ENCODE results near the gene CGNL1. TPM values are rescaled to one million over a fixed set of nuclear protein-coding genes. Genes with fewer than 3 reads are reported as not detected.

CGNL1 gene
- total RNA-seq, 2 donors from 2014 or later: not detected

DNA sequence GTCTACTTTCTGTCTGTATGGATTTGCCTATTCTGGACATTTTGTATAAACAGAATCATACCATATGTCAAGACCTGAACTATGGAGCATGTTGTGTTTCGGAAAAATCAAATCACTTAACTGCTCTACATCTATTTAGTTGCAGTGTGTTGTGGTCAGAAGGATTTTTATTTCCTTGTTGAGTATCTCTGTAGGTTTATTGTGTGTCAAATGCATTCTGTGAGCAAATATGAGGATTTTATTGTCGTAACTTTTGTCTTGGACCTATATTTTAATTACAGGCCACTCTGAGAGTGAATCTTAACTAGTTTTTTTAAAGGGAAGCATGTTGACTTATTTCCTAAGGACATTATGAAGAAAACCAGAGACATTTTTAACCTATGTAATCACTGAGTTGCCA lies 130.8 kb downstream of the CGNL1 start:
- peaks cover 3% of the 10 kb centered on the region for H3K4me1 Mint-ChIP-seq
- DNase-seq: no peak
- H3K27me3 Mint-ChIP-seq: peaks cover 29% of the 10 kb centered on the region
- no peak overlapping the region for H3K27ac Mint-ChIP-seq
- no peak overlapping the region for H3K4me3 Mint-ChIP-seq
- H3K36me3 Mint-ChIP-seq (ENCODE audit: low read depth): peaks cover 2% of the 10 kb centered on the region
- no peak for ATAC-seq
- H3K9me3 ChIP-seq (ENCODE audit: control insufficient read depth, low read length, poor library complexity, severe bottlenecking): no peaks in the 10 kb centered on the region

DNA sequence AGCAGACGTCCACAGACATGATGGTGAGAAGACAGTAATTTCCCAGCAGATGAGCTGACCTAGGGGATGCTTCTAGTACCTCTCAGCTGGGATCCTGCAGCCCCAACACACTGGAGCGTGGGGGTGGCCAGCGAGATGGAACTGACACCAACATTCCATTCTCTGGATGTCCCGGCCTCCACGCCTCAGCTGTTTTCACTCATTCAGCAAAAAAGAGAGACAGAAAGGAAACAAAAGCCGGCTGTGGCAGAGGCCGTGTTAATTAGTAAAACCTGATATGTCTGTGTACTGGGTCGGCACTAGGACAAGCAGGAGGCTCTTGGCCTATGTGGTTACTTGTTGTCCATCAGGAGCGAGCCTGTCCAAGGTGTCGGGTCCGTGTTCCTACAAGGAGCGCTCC lies 132.8 kb downstream of the CGNL1 start:
- Mint-ChIP-seq H3K27ac (no peak overlapping the region), H3K27me3 (peaks cover 21% of the 10 kb centered on the region), H3K4me3 (no peak overlapping the region), H3K36me3 (ENCODE audit: low read depth) (no peaks in the 10 kb centered on the region), H3K4me1 (no peaks in the 10 kb centered on the region)
- H3K9me3 ChIP-seq (ENCODE audit: control insufficient read depth, low read length, poor library complexity, severe bottlenecking): no peaks in the 10 kb centered on the region
- no peak for ATAC-seq
- no peak for DNase-seq

- DNase-seq (no peak), ATAC-seq (peak; percentile 27)
- H3K9me3 ChIP-seq (ENCODE audit: control insufficient read depth, low read length, poor library complexity, severe bottlenecking): no peaks in the 10 kb centered on the region
- Mint-ChIP-seq H3K36me3 (ENCODE audit: low read depth) (no peaks in the 10 kb centered on the region), H3K4me3 (no peak overlapping the region), H3K4me1 (no peaks in the 10 kb centered on the region), H3K27me3 (peaks cover 16% of the 10 kb centered on the region), H3K27ac (no peak overlapping the region)
Measured at GRCh38 chr15:57509965-57510364, 133.7 kb downstream of the CGNL1 start.

DNA sequence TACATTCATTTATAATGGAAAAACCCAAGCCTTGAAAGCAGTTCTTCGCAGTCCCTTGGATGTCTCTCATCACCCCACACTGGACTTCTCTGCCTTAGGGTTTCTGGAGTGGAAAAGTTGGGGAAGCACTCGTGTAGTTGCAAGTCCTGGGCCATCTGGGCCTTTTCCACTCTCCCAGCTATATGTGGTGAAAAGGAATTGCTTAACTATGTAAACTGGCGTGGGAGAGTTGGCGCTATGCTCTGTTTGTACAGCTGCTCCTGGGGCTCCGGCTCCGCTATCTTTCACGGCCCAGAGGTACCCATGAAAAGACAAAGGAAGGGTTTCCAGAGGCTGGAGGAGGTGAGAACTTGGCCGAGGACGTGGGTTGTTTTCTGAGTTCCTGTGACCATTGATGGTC lies 134.3 kb downstream of the CGNL1 start:
- H3K36me3 Mint-ChIP-seq (ENCODE audit: low read depth): no peaks in the 10 kb centered on the region
- no peaks in the 10 kb centered on the region for H3K4me1 Mint-ChIP-seq
- no peak overlapping the region for H3K27ac Mint-ChIP-seq
- no peak for DNase-seq
- ATAC-seq: no peak
- H3K4me3 Mint-ChIP-seq: no peak overlapping the region
- H3K9me3 ChIP-seq (ENCODE audit: control insufficient read depth, low read length, poor library complexity, severe bottlenecking): no peaks in the 10 kb centered on the region
- peaks cover 22% of the 10 kb centered on the region for H3K27me3 Mint-ChIP-seq

DNA sequence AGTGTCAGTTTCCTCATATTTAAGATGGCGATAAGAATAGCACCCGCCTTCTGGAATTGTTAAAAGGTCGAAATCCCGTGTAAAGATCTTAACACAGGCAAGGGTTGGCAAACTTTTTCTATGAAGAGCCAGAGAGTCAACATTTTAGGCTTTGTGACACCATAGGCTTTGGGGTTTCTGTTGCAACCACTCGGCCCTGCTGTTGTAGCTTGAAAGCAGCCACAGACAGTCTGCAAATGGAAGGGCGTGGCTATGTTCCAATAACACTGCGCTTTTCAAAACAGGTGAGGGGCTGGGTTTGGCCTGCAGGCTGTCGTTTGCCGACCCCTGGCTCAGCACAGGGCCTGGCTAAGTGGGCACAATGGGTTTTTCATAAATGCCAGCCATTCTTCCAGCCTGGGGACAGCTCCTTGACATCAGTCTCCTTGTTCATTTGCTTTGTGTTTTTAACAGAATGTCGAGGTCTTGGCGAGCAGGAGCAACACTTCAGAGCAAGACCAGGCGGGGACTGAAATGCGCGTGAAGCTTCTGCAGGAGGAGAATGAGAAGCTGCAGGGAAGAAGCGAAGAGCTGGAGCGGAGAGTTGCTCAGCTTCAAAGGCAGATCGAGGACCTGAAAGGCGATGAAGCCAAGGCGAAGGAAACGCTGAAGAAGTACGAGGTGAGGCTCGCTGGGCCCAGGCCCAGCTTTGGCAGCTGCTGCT lies 140.2 kb downstream of the CGNL1 start:
- no peak overlapping the region for H3K27ac Mint-ChIP-seq
- H3K36me3 Mint-ChIP-seq (ENCODE audit: low read depth): no peaks in the 10 kb centered on the region
- no peaks in the 10 kb centered on the region for H3K9me3 ChIP-seq (ENCODE audit: control insufficient read depth, low read length, poor library complexity, severe bottlenecking)
- ATAC-seq (no peak), DNase-seq (no peak)
- no peaks in the 10 kb centered on the region for H3K4me1 Mint-ChIP-seq
- no peak overlapping the region for H3K4me3 Mint-ChIP-seq
- H3K27me3 Mint-ChIP-seq: peaks cover 25% of the 10 kb centered on the region

- Mint-ChIP-seq H3K4me1 (no peaks in the 10 kb centered on the region), H3K36me3 (ENCODE audit: low read depth) (no peaks in the 10 kb centered on the region), H3K4me3 (no peak overlapping the region), H3K27me3 (peaks cover 29% of the 10 kb centered on the region), H3K27ac (no peak overlapping the region)
- DNase-seq (no peak), ATAC-seq (no peak)
- no peaks in the 10 kb centered on the region for H3K9me3 ChIP-seq (ENCODE audit: control insufficient read depth, low read length, poor library complexity, severe bottlenecking)
Measured at GRCh38 chr15:57517030-57517671, 140.8 kb downstream of the CGNL1 start.

DNA sequence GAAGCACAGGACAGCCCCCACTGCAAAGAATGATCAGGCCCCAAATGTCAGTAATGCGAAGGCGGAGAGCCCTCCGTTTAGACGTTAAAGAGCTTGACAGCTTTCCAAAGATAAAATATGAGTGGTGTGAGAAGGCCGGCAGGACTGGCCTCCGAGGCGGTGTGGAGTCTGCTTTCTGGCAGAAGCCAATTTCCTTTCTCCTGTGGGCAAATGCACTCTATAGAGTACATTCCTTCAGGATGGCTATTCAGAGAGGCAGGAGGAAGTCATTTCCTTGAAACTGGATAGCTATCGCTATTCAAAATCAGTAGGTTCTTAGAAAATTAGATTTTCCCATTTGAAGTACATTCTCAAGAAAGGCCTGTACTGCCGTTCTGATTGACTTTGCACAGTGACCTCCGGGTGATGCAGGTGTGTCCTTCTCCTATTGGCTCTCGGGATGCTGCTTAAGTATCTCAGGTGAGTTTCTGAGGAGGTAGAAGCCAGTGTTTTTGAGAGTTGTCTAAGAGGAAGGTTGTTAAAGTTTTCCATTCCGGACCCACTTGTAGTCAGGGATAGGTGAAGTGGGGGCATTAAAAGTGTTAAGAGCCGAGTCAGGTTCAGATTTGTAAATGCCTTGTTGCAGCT lies 142.6 kb downstream of the CGNL1 start:
- ATAC-seq (no peak), DNase-seq (no peak)
- no peaks in the 10 kb centered on the region for H3K4me1 Mint-ChIP-seq
- H3K4me3 Mint-ChIP-seq: no peak overlapping the region
- H3K9me3 ChIP-seq (ENCODE audit: control insufficient read depth, low read length, poor library complexity, severe bottlenecking): no peaks in the 10 kb centered on the region
- H3K27me3 Mint-ChIP-seq: peaks cover 46% of the 10 kb centered on the region
- H3K36me3 Mint-ChIP-seq (ENCODE audit: low read depth): no peaks in the 10 kb centered on the region
- H3K27ac Mint-ChIP-seq: no peak overlapping the region

DNA sequence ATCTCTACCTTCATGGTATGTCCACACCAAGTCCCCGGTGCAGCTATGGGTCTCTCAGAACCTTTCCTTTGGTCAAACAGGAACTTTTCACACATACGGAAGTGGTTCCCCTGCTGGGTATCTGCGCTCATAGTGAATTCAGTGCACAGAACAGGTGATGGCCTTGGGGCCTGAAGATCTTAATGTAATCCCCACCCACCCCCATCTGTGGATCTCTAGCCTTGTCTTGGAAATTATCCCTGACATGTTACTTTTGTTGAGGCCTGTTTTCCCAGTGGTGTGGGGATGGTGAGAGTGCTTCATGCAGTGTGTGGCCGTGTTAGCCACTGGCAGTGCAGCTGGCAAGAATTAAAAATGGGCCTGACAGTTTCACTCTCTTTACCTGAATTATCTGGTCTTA lies 143.5 kb downstream of the CGNL1 start:
- Mint-ChIP-seq H3K4me1 (no peaks in the 10 kb centered on the region), H3K27me3 (peaks cover 54% of the 10 kb centered on the region), H3K27ac (no peak overlapping the region), H3K36me3 (ENCODE audit: low read depth) (no peaks in the 10 kb centered on the region), H3K4me3 (no peak overlapping the region)
- DNase-seq (no peak), ATAC-seq (no peak)
- no peaks in the 10 kb centered on the region for H3K9me3 ChIP-seq (ENCODE audit: control insufficient read depth, low read length, poor library complexity, severe bottlenecking)

GRCh38 chr15:57521503-57521902 lies 145.2 kb downstream of the CGNL1 start:
- Mint-ChIP-seq H3K27ac (no peak overlapping the region), H3K4me3 (no peak overlapping the region), H3K36me3 (ENCODE audit: low read depth) (no peaks in the 10 kb centered on the region), H3K4me1 (peaks cover under 1% of the 10 kb centered on the region), H3K27me3 (peaks cover 53% of the 10 kb centered on the region)
- ATAC-seq: no peak
- H3K9me3 ChIP-seq (ENCODE audit: control insufficient read depth, low read length, poor library complexity, severe bottlenecking): no peaks in the 10 kb centered on the region
- DNase-seq: no peak

- no peaks in the 10 kb centered on the region for H3K9me3 ChIP-seq (ENCODE audit: control insufficient read depth, low read length, poor library complexity, severe bottlenecking)
- ATAC-seq (no peak), DNase-seq (no peak)
- H3K4me3 Mint-ChIP-seq: no peak overlapping the region
- no peak overlapping the region for H3K27ac Mint-ChIP-seq
- peaks cover 49% of the 10 kb centered on the region for H3K27me3 Mint-ChIP-seq
- H3K36me3 Mint-ChIP-seq (ENCODE audit: low read depth): no peaks in the 10 kb centered on the region
- peaks cover 2% of the 10 kb centered on the region for H3K4me1 Mint-ChIP-seq
Measured at GRCh38 chr15:57522148-57522547, 145.8 kb downstream of the CGNL1 start.

GRCh38 chr15:57525581-57525980 lies 149.3 kb downstream of the CGNL1 start:
- H3K9me3 ChIP-seq (ENCODE audit: control insufficient read depth, low read length, poor library complexity, severe bottlenecking): no peaks in the 10 kb centered on the region
- DNase-seq (no peak), ATAC-seq (no peak)
- Mint-ChIP-seq H3K4me1 (peaks cover 2% of the 10 kb centered on the region), H3K27me3 (peaks cover 46% of the 10 kb centered on the region), H3K4me3 (no peak overlapping the region), H3K27ac (no peak overlapping the region), H3K36me3 (ENCODE audit: low read depth) (no peaks in the 10 kb centered on the region)

- no peak for ATAC-seq
- H3K4me3 Mint-ChIP-seq: no peak overlapping the region
- H3K27ac Mint-ChIP-seq: no peak overlapping the region
- no peaks in the 10 kb centered on the region for H3K36me3 Mint-ChIP-seq (ENCODE audit: low read depth)
- H3K27me3 Mint-ChIP-seq: peaks cover 49% of the 10 kb centered on the region
- DNase-seq: no peak
- peaks cover 2% of the 10 kb centered on the region for H3K4me1 Mint-ChIP-seq
- no peaks in the 10 kb centered on the region for H3K9me3 ChIP-seq (ENCODE audit: control insufficient read depth, low read length, poor library complexity, severe bottlenecking)
Measured at GRCh38 chr15:57526076-57526475, 149.8 kb downstream of the CGNL1 start.

- H3K9me3 ChIP-seq (ENCODE audit: control insufficient read depth, low read length, poor library complexity, severe bottlenecking): no peaks in the 10 kb centered on the region
- peaks cover 54% of the 10 kb centered on the region for H3K27me3 Mint-ChIP-seq
- no peak overlapping the region for H3K27ac Mint-ChIP-seq
- no peak for DNase-seq
- H3K4me3 Mint-ChIP-seq: no peak overlapping the region
- ATAC-seq: no peak
- no peaks in the 10 kb centered on the region for H3K36me3 Mint-ChIP-seq (ENCODE audit: low read depth)
- H3K4me1 Mint-ChIP-seq: peaks cover 2% of the 10 kb centered on the region
Measured at GRCh38 chr15:57526615-57527014, 150.3 kb downstream of the CGNL1 start.
